ENCODE data around the gene IL18BP. TPM values are rescaled to one million over a fixed set of nuclear protein-coding genes. Genes with fewer than 3 reads are reported as not detected.

Gene IL18BP
- total RNA-seq, 1 experiment from 2014 or later, result 10.6 TPM

DNA sequence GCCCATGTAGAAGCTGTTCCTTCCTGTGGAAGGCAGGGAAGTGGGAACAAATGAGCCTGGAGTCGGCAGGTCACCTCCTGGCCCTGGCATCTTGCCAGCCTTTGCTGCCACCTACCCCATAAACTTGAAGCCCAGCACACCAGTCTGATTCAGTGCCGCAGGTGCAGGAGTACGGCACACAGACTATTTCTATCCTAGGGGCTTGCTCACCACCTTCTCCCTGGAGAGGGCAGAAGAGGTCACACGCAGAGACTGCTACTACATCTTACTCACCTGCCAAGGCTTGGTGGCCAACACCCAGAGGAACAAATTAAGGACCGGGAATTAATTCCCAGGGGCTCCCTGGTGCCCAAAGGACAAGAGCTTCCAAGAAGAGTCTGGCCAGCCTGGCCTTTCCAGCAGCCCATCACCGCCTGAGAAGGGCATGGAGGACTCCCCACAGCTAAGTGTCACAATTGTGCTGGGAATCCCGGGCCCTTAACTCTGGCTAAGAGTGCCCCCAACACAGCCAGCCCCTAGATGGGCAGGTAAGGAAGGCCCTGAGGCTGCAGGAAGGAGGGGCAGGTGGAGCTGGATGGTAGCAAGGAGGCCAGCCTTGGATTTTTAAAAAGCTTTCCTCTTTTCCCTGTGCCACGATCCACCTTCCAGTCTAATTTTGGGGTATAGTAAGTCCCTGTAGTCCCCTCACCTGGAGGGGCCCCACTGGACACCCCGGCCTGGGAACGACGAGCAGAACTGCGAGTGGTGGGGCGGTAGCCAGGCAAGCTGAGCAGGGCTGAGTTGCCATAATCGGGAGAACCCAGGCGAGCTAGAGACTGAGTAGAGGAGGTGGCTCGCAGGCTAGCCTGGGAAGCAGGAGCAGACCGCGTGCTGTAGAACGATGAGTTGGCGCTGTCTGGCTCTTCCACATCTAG, 6.9 kb downstream of the IL18BP start:
- no peak for DNase-seq (ENCODE audit: low spot score)
- CTCF ChIA-PET, result no interaction called here
- H3K27me3 ChIP-seq (replicated peaks; ENCODE audit: insufficient read depth, low read depth, low read length, poor library complexity), result no peaks in the 10 kb centered on the region
- H3K9me3 ChIP-seq (ENCODE audit: low read depth, low read length, poor library complexity, severe bottlenecking), result no peaks in the 10 kb centered on the region
- H3K4me3 ChIP-seq (ENCODE audit: low read depth, low read length, poor library complexity, severe bottlenecking), result no peak overlapping the region
- H3K36me3 ChIP-seq (ENCODE audit: insufficient read depth, low read length, poor library complexity, severe bottlenecking), result peaks cover 94% of the 10 kb centered on the region
- no peaks in the 10 kb centered on the region for H3K4me1 ChIP-seq (ENCODE audit: insufficient read depth, low read length, poor library complexity, severe bottlenecking)
- H3K27ac ChIP-seq (ENCODE audit: low read depth, low read length, poor library complexity, severe bottlenecking), result no peak overlapping the region
- no peak for TF ChIP-seq EZH2 (IDR thresholded peaks at IDR 0.05; ENCODE audit: borderline replicate concordance, low read depth, low read length, poor library complexity, severe bottlenecking)
- TF ChIP-seq, protein P1, sequence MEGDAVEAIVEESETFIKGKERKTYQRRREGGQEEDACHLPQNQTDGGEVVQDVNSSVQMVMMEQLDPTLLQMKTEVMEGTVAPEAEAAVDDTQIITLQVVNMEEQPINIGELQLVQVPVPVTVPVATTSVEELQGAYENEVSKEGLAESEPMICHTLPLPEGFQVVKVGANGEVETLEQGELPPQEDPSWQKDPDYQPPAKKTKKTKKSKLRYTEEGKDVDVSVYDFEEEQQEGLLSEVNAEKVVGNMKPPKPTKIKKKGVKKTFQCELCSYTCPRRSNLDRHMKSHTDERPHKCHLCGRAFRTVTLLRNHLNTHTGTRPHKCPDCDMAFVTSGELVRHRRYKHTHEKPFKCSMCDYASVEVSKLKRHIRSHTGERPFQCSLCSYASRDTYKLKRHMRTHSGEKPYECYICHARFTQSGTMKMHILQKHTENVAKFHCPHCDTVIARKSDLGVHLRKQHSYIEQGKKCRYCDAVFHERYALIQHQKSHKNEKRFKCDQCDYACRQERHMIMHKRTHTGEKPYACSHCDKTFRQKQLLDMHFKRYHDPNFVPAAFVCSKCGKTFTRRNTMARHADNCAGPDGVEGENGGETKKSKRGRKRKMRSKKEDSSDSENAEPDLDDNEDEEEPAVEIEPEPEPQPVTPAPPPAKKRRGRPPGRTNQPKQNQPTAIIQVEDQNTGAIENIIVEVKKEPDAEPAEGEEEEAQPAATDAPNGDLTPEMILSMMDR (conservative IDR thresholded peaks at IDR 0.05; ENCODE audit: low read depth, low read length), result no peak
- intact Hi-C loops (cut with micrococcal nuclease; ENCODE audit: unreplicated experiment), result no loop called here
- POLR2A ChIA-PET (ENCODE audit: low non-redundant PET), result no interaction called here
- no TSS peak for BruUV-seq (replicated peaks)

DNA sequence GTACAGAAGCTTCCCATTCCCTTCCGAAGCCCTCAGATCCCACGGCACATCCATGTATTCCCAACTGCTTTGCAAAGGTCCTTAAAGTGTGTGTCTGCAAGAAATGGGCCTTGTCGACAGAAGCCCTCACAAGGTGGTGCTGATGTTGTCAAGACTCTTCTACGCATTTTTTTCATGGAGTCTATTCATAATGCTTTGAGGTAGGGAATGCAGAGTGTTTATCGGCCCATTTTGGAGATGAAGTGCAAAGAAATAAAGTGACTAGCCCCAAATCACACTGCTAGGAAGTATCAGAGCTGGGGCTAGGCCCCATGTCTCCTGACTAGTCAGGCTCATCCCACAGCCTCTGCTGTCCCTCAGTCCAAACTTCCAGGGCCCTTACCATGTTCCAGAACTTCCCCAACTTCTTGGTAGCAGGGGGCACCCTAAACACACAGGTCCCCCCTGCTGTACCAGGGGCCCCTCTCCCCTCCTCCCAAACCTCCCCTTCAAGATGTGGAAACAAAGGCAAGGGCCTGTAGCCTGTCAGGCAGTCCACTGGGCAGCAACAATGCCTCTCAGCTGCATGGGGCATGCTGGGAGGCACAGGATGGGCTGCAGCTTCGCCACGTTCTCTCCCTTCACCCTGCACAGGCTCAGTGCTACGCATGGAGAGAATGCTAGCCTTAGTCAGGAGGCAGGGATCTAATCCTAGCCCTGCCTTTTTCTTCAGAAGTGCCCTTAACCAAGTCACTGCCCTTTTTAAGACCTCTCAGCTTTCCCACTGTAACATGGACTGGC, 7.8 kb downstream of the IL18BP start:
- ChIA-PET POLR2A (ENCODE audit: low non-redundant PET) (no interaction called here), CTCF (no interaction called here)
- H3K27me3 ChIP-seq (replicated peaks; ENCODE audit: insufficient read depth, low read depth, low read length, poor library complexity), result no peaks in the 10 kb centered on the region
- intact Hi-C loops (cut with micrococcal nuclease; ENCODE audit: unreplicated experiment), result no loop called here
- H3K9me3 ChIP-seq (ENCODE audit: low read depth, low read length, poor library complexity, severe bottlenecking), result no peaks in the 10 kb centered on the region
- no peak overlapping the region for H3K27ac ChIP-seq (ENCODE audit: low read depth, low read length, poor library complexity, severe bottlenecking)
- TF ChIP-seq, protein P1 (conservative IDR thresholded peaks at IDR 0.05; ENCODE audit: low read depth, low read length), result no peak
- TF ChIP-seq EZH2 (IDR thresholded peaks at IDR 0.05; ENCODE audit: borderline replicate concordance, low read depth, low read length, poor library complexity, severe bottlenecking), result no peak
- H3K36me3 ChIP-seq (ENCODE audit: insufficient read depth, low read length, poor library complexity, severe bottlenecking), result peaks cover 98% of the 10 kb centered on the region
- BruUV-seq (replicated peaks), result no TSS peak
- no peak for DNase-seq (ENCODE audit: low spot score)
- H3K4me1 ChIP-seq (ENCODE audit: insufficient read depth, low read length, poor library complexity, severe bottlenecking), result no peaks in the 10 kb centered on the region
- H3K4me3 ChIP-seq (ENCODE audit: low read depth, low read length, poor library complexity, severe bottlenecking), result no peak overlapping the region

GRCh38 chr11:72007089-72007476, 8.4 kb downstream of the IL18BP start:
- H3K4me3 ChIP-seq (ENCODE audit: low read depth, low read length, poor library complexity, severe bottlenecking), result no peak overlapping the region
- H3K4me1 ChIP-seq (ENCODE audit: insufficient read depth, low read length, poor library complexity, severe bottlenecking), result no peaks in the 10 kb centered on the region
- CTCF ChIA-PET, result no interaction called here
- H3K36me3 ChIP-seq (ENCODE audit: insufficient read depth, low read length, poor library complexity, severe bottlenecking), result peaks cover 98% of the 10 kb centered on the region
- DNase-seq (ENCODE audit: low spot score), result no peak
- H3K9me3 ChIP-seq (ENCODE audit: low read depth, low read length, poor library complexity, severe bottlenecking), result no peaks in the 10 kb centered on the region
- no peak for TF ChIP-seq EZH2 (IDR thresholded peaks at IDR 0.05; ENCODE audit: borderline replicate concordance, low read depth, low read length, poor library complexity, severe bottlenecking)
- TF ChIP-seq, protein P1 (conservative IDR thresholded peaks at IDR 0.05; ENCODE audit: low read depth, low read length), result no peak
- POLR2A ChIA-PET (ENCODE audit: low non-redundant PET), result no interaction called here
- intact Hi-C loops (cut with micrococcal nuclease; ENCODE audit: unreplicated experiment), result no loop called here
- no peaks in the 10 kb centered on the region for H3K27me3 ChIP-seq (replicated peaks; ENCODE audit: insufficient read depth, low read depth, low read length, poor library complexity)
- no peak overlapping the region for H3K27ac ChIP-seq (ENCODE audit: low read depth, low read length, poor library complexity, severe bottlenecking)
- BruUV-seq (replicated peaks), result no TSS peak

Measured in A673 (cell line).